GM12878 (cell line): ENCODE data around the gene NODAL. TPM values are rescaled to one million over a fixed set of nuclear protein-coding genes. Genes with fewer than 3 reads are reported as not detected.

Experiments used
- BHLHE40 ChIP-seq, 2 experiments: fragments of 450-650 bp in 1 of 2; IDR thresholded peaks; 2 replicates each; pipeline ENCODE4 v1.6.1; 2011 to 2017; ENCODE audit warnings: low read depth in 2 of 2, borderline replicate concordance in 1 of 2, improper control_type of control experiment in 1 of 2, low read length in 1 of 2, mild to moderate bottlenecking in 1 of 2
- CREB1 ChIP-seq: IDR thresholded peaks from 2 replicates; pipeline ENCODE4 v1.6.1; 2012; ENCODE audit warnings: low read depth, mild to moderate bottlenecking, inconsistent platforms
- E2F8 ChIP-seq: fragments of 450-650 bp; IDR thresholded peaks from 2 replicates; pipeline ENCODE4 v1.6.1; 2018; ENCODE audit warnings: mild to moderate bottlenecking, low read depth, moderate library complexity; ENCODE audit not compliant: partially characterized antibody
- EZH2 ChIP-seq: IDR thresholded peaks from 2 replicates; pipeline ENCODE4 v1.6.1; 2012; ENCODE audit warnings: low read depth, mild to moderate bottlenecking, control low read depth, inconsistent platforms, low read length, borderline replicate concordance; ENCODE audit not compliant: control insufficient read depth
- JUNB ChIP-seq: IDR thresholded peaks from 2 replicates; pipeline ENCODE4 v1.6.1; 2016; ENCODE audit warnings: antibody characterized with exemption, mild to moderate bottlenecking
- KDM1A ChIP-seq: fragments of 200-600 bp; sonication (generic); IDR thresholded peaks from 2 replicates; pipeline ENCODE4 v1.6.1; 2016; ENCODE audit warnings: borderline replicate concordance
- PML ChIP-seq: IDR thresholded peaks from 2 replicates; pipeline ENCODE4 v1.6.1; 2012; ENCODE audit warnings: low read length, inconsistent platforms
- POLR2A ChIP-seq: IDR thresholded peaks from 2 replicates; pipeline ENCODE4 v1.6.1; 2011; ENCODE audit warnings: low read depth, mild to moderate bottlenecking, low read length
- POLR2AphosphoS5 ChIP-seq: IDR thresholded peaks from 2 replicates; pipeline ENCODE4 v1.6.1; 2011; ENCODE audit warnings: mild to moderate bottlenecking, low read length, inconsistent platforms
- POU2F2 ChIP-seq: IDR thresholded peaks from 3 replicates; pipeline ENCODE4 v1.6.1; 2011; ENCODE audit warnings: low read depth, mild to moderate bottlenecking, low read length, borderline replicate concordance
- RAD21 ChIP-seq: IDR thresholded peaks from 2 replicates; pipeline ENCODE4 v1.6.1; 2011; ENCODE audit warnings: mild to moderate bottlenecking, low read depth, low read length, moderate library complexity; ENCODE audit not compliant: insufficient read depth
- RBBP5 ChIP-seq: fragments of 200-600 bp; sonication (generic); conservative IDR thresholded peaks from 2 replicates; pipeline ENCODE4 v1.6.1; 2016
- REST ChIP-seq: IDR thresholded peaks from 2 replicates; pipeline ENCODE4 v1.6.1; 2012; ENCODE audit warnings: mild to moderate bottlenecking, low read depth, low read length
- SMC3 ChIP-seq: IDR thresholded peaks from 2 replicates; pipeline ENCODE4 v1.6.1; 2011; ENCODE audit warnings: low read length, improper control_type of control experiment, borderline replicate concordance
- TCF12 ChIP-seq: IDR thresholded peaks from 2 replicates; pipeline ENCODE4 v1.6.1; 2011; ENCODE audit warnings: low read depth, mild to moderate bottlenecking, low read length
- USF1 ChIP-seq: IDR thresholded peaks from 2 replicates; pipeline ENCODE4 v1.6.1; 2011; ENCODE audit warnings: borderline replicate concordance, low read depth, mild to moderate bottlenecking, moderate library complexity, mixed read lengths, low read length; ENCODE audit not compliant: insufficient read depth; ENCODE audit errors: extremely low read length
- ZNF384 ChIP-seq: IDR thresholded peaks from 2 replicates; pipeline ENCODE4 v1.6.1; 2012; ENCODE audit warnings: low read depth, mild to moderate bottlenecking, low read length, improper control_type of control experiment, borderline replicate concordance
- polyA plus RNA-seq, 11 experiments: library from polyadenylated mRNA; depleted of rRNA in 4 of 11; unstranded in 6 of 11; stranded (reverse) in 5 of 11; fragments of >200 nt; fragmentation: Nextera tagmentation in 4 of 11; fragmentation: Illumina TruSeq in 1 of 11; extraction: Ambion mirVana in 4 of 11; extraction: Trizol in 1 of 11; gene quantifications; 1 replicate in 1 of 11; 2 replicates in 10 of 11; pipeline versions ENCODE4 v1.2.1 to v1.2.3, GENCODE V29; 2011 to 2016; ENCODE audit warnings: inconsistent platforms in 2 of 11, missing spikeins in 2 of 11, low read depth in 1 of 11
- total RNA-seq, 4 experiments: library from RNA; depleted of rRNA in 3 of 4; stranded (reverse); fragments of >200 nt in 3 of 4; fragmentation: Illumina TruSeq in 1 of 4; extraction: Trizol in 1 of 4; gene quantifications; 2 replicates each; pipeline versions ENCODE4 v1.2.1 to v1.2.3, GENCODE V29; 2013 to 2021

The NODAL gene
- total and polyA plus RNA-seq, 10 of the 15 experiments (the other 5 are each of a cell fraction or from before 2014, with no cell fraction given) = not detected

GRCh38 chr10:70461397-70462348, 20.2 kb upstream of the NODAL start (continued):
- no peak for TF ChIP-seq REST
- peak in 1 of 2 experiments; percentile 10; a peak in 1 of 4 replicates for TF ChIP-seq BHLHE40 (IDR thresholded peaks at IDR 0.05; ENCODE audit: borderline replicate concordance in 1 of 2, low read depth in 2 of 2, low read length in 1 of 2)
- no peak for TF ChIP-seq KDM1A
- TF ChIP-seq POLR2AphosphoS5 = no peak
- no peak for TF ChIP-seq RBBP5
- TF ChIP-seq EZH2 = no peak
- TF ChIP-seq JUNB = no peak
- no peak for TF ChIP-seq E2F8
- peak; percentile 98 for TF ChIP-seq RAD21
- TF ChIP-seq CREB1 = no peak
- TF ChIP-seq ZNF384 = no peak
- no peak for TF ChIP-seq USF1
- no peak for TF ChIP-seq POLR2A
- TF ChIP-seq SMC3 = peak; percentile 96
- peak; percentile 66; the same call in 1 of the 3 replicates for TF ChIP-seq POU2F2
- 0 out of 2 replicates have a peak, but pooled peaks have one; percentile 25 for TF ChIP-seq TCF12
- TF ChIP-seq PML = no peak
